ENCODE data around the gene MGAT3. TPM values are rescaled to one million over a fixed set of nuclear protein-coding genes. Genes with fewer than 3 reads are reported as not detected.
A peak's percentile ranks its signal among the peaks of the same experiment; 100 is the strongest.

The MGAT3 gene
- total RNA-seq, 1 donor = not detected

DNA sequence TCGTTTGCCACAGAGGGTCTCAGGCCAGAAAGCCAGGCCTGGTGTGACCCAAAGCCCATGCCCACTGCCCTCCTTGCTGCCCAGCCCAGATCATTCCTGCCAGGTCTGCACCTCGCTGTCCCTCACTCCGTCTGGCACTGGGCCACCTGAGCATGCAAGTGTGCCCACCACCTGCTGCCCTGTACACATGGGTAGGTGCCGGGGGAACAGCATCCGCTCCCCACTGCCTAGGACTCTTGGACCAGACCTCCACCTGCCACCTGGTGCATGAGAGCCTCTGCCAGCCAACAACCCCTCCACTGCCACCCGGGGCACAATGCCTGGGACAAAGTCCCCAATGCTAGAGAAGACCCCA, 12.5 kb downstream of the MGAT3 start:
- Histone ChIP-seq H3K9me3 (ENCODE audit: low read depth, low read length) (no peaks in the 10 kb centered on the region), H3K27ac (ENCODE audit: low read depth, low read length) (no peak overlapping the region), H3K27me3 (ENCODE audit: insufficient read depth, low read length) (no peaks in the 10 kb centered on the region), H4K20me1 (ENCODE audit: insufficient read depth, low read length) (no peaks in the 10 kb centered on the region), H3K4me1 (ENCODE audit: insufficient read depth, low read length) (peaks cover 5% of the 10 kb centered on the region), H3K4me3 (ENCODE audit: insufficient read depth, low read length) (no peak overlapping the region), H2AFZ (ENCODE audit: low read length) (no peak overlapping the region), H3K4me2 (ENCODE audit: insufficient read depth, low read length) (no peak overlapping the region), H3K36me3 (ENCODE audit: insufficient read depth, low read length) (no peaks in the 10 kb centered on the region), H3K79me2 (ENCODE audit: insufficient read depth, low read length) (no peaks in the 10 kb centered on the region)
- TF ChIP-seq, protein P1, sequence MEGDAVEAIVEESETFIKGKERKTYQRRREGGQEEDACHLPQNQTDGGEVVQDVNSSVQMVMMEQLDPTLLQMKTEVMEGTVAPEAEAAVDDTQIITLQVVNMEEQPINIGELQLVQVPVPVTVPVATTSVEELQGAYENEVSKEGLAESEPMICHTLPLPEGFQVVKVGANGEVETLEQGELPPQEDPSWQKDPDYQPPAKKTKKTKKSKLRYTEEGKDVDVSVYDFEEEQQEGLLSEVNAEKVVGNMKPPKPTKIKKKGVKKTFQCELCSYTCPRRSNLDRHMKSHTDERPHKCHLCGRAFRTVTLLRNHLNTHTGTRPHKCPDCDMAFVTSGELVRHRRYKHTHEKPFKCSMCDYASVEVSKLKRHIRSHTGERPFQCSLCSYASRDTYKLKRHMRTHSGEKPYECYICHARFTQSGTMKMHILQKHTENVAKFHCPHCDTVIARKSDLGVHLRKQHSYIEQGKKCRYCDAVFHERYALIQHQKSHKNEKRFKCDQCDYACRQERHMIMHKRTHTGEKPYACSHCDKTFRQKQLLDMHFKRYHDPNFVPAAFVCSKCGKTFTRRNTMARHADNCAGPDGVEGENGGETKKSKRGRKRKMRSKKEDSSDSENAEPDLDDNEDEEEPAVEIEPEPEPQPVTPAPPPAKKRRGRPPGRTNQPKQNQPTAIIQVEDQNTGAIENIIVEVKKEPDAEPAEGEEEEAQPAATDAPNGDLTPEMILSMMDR (IDR thresholded peaks at IDR 0.05; ENCODE audit: extremely low read depth, low read depth, low read length) = no peak
- DNase-seq (ENCODE audit: insufficient read length, low spot score, missing footprints) = no peak

DNA sequence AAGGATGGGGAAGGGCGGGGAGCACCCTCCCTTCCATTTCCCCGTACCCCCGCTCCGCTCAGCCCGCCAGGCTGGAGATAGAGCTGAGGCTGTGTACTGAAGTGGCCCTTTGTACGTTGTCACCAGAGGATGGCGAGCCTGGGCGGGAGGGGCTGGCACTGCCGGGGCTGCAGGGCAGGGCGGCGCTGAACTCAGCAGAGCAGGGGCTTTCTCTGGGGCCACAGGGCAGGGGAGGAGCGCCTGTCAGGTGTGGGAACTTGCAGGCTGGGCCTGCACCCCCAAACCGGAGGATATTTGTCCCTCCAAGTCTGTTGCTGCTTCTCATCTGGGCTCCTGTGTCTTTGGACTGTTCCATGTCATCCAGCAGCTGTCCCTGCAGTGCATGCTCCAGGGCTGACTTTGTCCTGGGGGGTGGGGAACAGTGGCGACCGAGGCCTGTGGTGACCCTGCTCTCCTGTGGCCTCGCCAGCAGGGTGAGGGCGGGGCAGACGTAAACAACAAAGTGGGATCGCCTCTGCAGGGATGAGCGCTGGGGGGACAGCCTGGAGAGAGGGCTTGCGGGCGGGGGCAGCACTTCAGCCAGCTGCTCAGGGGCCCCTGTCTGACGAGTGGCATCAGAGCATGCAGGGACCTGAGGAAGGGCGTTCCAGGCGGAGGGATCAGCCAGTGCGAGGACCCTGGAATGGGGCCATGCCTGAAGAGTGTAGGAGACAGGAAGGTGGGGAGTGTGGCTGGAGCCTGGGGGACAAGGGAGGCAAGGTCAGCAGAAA, 13.1 kb downstream of the MGAT3 start:
- H2AFZ ChIP-seq (ENCODE audit: low read length) = no peak overlapping the region
- DNase-seq (ENCODE audit: insufficient read length, low spot score, missing footprints) = peak; percentile 64
- H3K4me2 ChIP-seq (ENCODE audit: insufficient read depth, low read length) = no peak overlapping the region
- H3K4me1 ChIP-seq (ENCODE audit: insufficient read depth, low read length) = peaks cover 5% of the 10 kb centered on the region
- H3K79me2 ChIP-seq (ENCODE audit: insufficient read depth, low read length) = no peaks in the 10 kb centered on the region
- H3K4me3 ChIP-seq (ENCODE audit: insufficient read depth, low read length) = no peak overlapping the region
- no peaks in the 10 kb centered on the region for H3K27me3 ChIP-seq (ENCODE audit: insufficient read depth, low read length)
- no peaks in the 10 kb centered on the region for H4K20me1 ChIP-seq (ENCODE audit: insufficient read depth, low read length)
- TF ChIP-seq, protein P1 (IDR thresholded peaks at IDR 0.05; ENCODE audit: extremely low read depth, low read depth, low read length) = no peak
- H3K9me3 ChIP-seq (ENCODE audit: low read depth, low read length) = no peaks in the 10 kb centered on the region
- no peak overlapping the region for H3K27ac ChIP-seq (ENCODE audit: low read depth, low read length)
- H3K36me3 ChIP-seq (ENCODE audit: insufficient read depth, low read length) = no peaks in the 10 kb centered on the region

GRCh38 chr22:39470451-39471291, 13.9 kb downstream of the MGAT3 start:
- TF ChIP-seq, protein P1 (IDR thresholded peaks at IDR 0.05; ENCODE audit: extremely low read depth, low read depth, low read length) = no peak
- Histone ChIP-seq H3K27me3 (ENCODE audit: insufficient read depth, low read length) (no peaks in the 10 kb centered on the region), H2AFZ (ENCODE audit: low read length) (no peak overlapping the region), H3K79me2 (ENCODE audit: insufficient read depth, low read length) (no peaks in the 10 kb centered on the region), H3K36me3 (ENCODE audit: insufficient read depth, low read length) (no peaks in the 10 kb centered on the region), H3K9me3 (ENCODE audit: low read depth, low read length) (no peaks in the 10 kb centered on the region), H3K4me3 (ENCODE audit: insufficient read depth, low read length) (no peak overlapping the region), H4K20me1 (ENCODE audit: insufficient read depth, low read length) (no peaks in the 10 kb centered on the region), H3K4me2 (ENCODE audit: insufficient read depth, low read length) (no peak overlapping the region), H3K27ac (ENCODE audit: low read depth, low read length) (no peak overlapping the region), H3K4me1 (ENCODE audit: insufficient read depth, low read length) (peaks cover 5% of the 10 kb centered on the region)
- DNase-seq (ENCODE audit: insufficient read length, low spot score, missing footprints) = no peak

Measured in osteoblast (primary cell).